Ramos (cell line): ENCODE measurements around the gene RABGAP1.

Experiments used
- in situ Hi-C: fragments of 300-500 bp; cut with MboI; formaldehyde crosslinking; loops from one replicate; pipeline ENCODE4 v1.14.3; 2022; ENCODE audit warnings: low sequenced_read_pairs; ENCODE audit not compliant: unreplicated experiment

RABGAP1 gene

DNA sequence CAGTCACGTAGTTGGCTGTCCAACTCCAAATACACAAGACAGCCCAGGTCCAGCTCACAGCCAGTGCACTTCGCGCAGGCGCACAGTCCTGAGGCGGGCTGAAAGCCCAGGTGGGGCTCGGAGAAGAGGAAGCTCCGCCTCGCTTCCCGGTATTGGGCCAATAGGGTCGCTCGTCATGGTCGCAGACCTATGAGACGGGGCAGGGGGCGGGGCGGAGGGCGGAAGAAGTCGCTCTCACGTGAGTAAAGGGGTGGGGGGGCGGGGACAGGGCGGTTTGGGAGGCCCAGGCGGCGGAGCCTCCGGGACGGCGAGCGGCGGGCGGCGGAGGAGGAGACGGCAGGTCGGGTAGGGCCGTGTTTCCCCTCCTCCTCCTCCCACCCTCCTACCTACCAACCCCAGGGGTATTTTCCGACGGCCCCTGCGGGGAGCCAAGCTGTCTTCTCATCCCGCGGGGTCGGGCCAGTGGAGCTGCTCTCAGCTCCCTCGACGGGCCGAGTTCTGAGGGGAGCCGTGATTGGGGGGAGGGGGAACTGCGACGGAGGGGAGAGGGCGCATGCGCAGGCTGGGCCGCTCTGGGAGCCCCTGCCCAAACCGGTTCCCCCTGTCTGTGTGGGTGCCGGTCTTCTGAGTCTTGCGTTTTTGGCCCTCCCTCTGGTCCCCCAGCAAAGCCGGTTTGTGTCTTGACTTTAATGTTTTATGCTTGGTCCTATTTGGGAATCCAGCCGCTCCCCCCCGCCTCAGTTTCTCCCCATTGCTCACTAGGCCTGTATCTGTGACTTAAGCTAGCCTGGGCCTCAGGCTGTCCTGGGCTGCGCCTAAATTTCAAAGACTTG, at the start of gene RABGAP1:
Gene RABGAP1, plus strand, starts transcription at position 272 of the 833 bp plus-strand sequence. CDS start 16,040 bp downstream, outside the sequence.
- in situ Hi-C loops: no loop called here

DNA sequence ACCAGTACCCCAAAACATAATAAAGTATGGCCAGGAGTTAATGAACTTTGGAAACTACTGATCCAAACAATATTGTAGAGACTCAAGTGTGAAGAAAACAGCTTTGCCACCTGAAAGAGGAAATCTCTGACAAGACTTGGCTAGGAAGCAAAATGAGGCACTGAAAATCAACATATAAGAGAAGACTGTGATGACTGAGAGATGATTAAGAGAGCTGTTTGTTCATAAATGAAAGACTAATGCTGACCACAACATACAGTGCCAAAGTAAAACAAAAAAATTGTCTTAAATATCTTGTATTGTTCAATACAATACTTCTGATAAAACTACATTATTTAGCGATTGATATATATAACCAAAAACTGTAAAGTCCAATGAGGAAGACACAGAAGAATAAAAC, 42.9 kb upstream of the RABGAP1 start:
- in situ Hi-C loops: no loop called here

DNA sequence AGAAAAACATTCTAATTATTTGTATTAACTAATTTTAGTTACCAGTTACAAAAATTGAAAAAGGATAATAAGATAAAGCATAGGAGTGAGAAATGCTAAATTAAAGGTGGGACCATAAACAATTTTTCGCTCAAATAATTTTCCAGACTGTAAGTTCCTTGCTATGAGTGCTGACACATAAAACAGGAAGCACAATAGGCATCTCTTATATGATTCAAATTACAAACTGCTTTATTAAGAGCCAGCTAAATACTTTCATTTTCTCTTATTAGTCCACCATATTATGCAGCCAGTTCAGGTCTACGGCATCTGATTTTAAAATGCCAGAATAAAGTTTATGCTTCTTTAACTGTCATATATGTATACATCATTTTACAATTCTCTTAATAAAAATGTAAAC, 40.0 kb upstream of the RABGAP1 start:
- in situ Hi-C loops: loop anchor here (25.0 kb wide), 1 partner anchor 437 kb away; no protein-coding TSS in a partner anchor

DNA sequence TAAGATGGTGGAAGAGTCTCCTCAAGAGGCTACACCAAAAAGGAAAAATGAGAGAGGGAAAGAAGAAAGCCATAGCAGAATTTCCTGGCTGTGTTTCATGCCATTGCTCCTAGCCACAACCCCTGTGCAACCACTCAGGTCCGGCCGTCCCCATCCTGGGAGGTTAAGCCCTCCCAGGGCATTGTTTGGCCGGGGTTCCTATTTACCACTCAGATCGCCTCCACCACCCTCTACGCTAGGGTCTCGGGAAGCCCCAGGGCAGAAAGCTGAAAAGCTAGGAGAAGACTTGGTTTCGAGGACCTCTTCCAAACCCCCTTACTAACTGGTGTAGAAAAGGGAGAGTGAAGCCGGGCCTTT, 36.4 kb upstream of the RABGAP1 start:
- in situ Hi-C loops: loop anchor here (25.0 kb wide), 1 partner anchor 433 kb away; no protein-coding TSS in a partner anchor

DNA sequence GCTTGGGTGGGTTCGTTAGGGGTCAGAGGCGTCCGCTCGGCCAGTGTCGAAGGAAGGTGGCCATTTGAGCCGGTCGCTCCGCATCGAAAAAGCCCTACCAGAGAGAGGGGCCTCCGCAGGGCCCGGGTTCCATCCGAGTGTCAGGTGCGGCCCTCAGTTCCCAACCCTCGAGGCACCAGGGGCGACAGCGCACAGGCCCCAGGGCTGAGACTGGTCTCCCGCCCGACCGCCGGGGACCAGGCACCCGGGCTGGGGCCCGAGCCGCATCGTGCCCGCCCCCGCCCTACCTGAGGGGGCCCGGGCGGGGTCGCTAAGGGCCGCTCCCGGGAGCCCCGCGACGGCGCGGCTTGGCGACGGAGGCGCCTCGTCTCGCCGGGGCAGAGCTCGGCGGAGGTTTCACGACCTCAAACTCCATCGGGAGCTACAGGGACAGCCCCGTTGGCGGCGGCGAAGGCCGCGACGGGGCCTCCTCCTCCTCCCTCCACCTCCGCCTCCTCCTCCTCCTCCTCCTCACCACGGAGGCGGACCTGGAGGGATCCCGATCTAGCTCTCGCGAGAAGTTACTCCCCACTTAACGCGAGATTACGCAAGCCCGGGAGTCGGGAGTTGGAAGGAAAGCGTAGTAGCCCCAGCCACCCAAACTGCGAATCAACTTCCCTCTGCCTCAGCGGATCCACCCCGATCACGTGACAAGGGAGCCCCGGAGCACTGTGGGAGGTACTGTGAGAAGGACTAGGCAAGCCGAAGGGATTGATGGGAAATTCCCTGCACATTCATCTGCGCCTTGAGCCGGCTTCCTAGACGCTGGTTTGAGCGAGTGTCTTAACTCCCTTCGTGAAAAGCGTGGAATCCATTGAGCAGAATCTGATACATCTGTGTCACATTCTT, 35.8 kb upstream of the RABGAP1 start, which contains the start of gene RC3H2:
Gene RC3H2, minus strand, starts transcription at position 537 of the 888 bp plus-strand sequence. CDS start 7,850 bp downstream, outside the sequence.
- in situ Hi-C loops: loop anchor here (25.0 kb wide), 1 partner anchor 432 kb away; no protein-coding TSS in a partner anchor

DNA sequence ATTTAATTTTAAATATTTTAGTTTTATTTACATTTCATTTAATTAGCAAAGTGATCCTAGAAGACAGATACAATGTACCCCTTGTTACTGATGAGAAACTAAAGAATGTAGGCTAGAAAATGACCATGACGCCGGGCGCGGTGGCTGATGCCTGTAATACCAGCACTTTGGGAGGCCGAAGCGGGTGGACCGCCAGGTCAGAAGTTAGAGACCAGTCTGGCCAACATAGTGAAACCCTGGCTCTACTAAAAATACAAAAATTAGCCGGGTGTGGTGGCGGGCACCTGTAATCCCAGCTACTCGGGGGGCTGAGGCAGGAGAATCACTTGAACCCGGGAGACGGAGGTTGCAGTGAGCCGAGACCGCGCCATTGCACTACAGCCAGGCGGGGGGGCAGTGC, 34.7 kb upstream of the RABGAP1 start:
- in situ Hi-C loops: loop anchor here (25.0 kb wide), 1 partner anchor 431 kb away; no protein-coding TSS in a partner anchor

DNA sequence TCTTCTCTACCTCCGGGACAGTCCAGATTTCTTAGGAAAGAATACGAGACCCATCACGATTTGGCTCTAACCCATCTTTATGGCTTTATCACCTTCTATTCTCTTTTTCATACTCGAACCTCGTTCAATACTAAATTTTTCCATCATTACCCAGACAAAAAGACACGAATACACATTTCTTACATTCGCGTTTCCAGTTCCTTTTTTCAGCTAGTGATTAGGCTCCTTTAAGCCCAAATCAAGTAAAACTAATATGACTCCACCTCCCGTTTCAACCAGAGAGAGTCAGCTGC, 28.2 kb upstream of the RABGAP1 start:
- in situ Hi-C loops: loop anchor here (25.0 kb wide), 1 partner anchor 425 kb away; no protein-coding TSS in a partner anchor

DNA sequence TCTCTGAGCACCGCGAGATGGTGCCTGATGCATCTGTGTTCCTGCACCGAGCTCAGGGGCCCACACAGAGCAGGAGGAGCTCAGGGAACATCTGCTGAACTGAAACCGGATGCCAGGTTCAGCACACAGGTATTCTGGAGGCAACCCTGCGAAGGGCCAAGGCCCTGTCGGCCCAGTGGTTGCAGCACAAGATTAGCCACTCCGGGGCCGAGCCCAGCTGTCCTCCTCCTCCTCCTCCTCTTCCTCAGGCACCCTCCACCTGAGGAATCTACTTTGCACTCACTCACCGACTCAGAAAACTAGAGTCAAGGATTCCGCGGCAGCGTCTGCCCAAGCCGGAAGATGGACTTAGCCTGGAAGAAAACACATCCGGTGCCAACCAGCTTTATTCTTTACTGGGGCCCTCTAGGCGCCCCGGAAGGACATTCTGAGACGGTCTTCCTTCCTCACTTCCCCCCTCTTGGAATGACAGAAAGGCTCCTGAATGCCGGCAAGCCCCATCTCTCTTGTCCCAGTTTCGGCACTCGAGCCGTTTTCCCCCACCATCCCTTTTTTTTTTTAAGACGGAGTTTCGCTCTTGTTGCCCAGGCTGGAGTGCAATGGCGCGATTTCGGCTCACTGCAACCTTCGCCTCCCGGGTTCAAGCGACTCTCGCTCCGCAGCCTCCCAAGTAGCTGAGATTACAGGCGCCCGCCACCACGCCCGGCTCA, 27.7 kb upstream of the RABGAP1 start, which contains the start of gene ZBTB6:
Gene ZBTB6, minus strand, starts transcription at position 360 of the 710 bp plus-strand sequence. CDS start 1,251 bp downstream, outside the sequence.
- in situ Hi-C loops: loop anchor here (25.0 kb wide), 1 partner anchor 424 kb away; no protein-coding TSS in a partner anchor

DNA sequence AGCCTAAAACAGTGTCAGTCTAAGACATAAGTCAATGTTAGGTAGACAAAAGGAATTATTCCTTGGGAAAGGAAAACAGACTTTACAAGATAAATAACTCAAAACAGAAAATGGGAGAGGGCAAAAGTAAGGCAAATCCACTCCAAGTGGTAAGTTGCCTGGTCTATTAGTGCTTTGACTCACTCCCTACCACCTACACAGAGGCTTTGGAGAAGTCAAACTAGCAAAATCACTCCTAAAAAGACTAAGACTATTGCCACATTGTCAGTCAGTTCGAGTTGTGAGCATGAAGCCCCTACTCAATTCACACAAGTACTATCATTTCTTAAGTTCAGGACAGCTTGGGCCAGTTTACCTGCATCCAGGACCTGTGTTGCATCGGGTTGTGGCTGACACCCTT, 22.5 kb upstream of the RABGAP1 start:
- in situ Hi-C loops: loop anchor here (25.0 kb wide), 1 partner anchor 419 kb away; no protein-coding TSS in a partner anchor

DNA sequence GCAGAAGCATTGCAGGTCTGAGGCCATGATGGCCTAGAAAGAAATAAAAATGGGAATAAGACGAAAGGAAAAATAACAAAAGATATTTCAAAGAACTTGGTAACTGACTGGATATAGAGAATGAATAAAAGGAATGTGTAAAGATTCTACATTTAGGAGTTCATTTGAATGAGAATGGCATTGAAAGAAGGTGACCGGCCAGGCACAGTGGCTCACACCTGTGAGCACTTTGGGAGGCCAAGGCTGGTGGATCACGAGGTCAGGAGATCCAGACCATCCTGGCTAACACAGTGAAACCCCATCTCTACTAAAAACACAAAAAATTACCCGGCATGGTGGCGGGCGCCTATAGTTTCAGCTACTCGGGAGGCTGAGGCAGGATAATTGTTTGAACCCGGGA, 18.1 kb upstream of the RABGAP1 start:
- in situ Hi-C loops: loop anchor here (25.0 kb wide), 1 partner anchor 415 kb away; no protein-coding TSS in a partner anchor

DNA sequence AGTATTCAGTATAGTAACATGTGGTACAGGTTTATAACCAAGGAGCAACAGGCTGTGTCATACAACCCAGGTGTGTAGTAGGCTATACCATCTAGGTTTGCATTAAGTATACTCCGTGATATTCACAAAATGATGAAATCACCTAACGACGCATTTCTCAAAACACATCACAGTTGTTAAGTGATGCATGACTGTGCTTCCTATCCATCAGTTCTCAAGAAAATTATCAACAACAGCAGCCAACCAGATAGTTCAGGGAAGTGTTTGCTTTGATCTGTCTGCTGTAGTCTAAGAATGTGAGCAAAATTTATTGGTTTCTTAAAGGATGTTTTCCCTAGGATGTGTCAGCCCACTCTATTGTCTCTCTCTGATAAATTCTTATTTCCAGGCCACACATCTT, 16.9 kb upstream of the RABGAP1 start:
- in situ Hi-C loops: loop anchor here (25.0 kb wide), 1 partner anchor 413 kb away; no protein-coding TSS in a partner anchor

DNA sequence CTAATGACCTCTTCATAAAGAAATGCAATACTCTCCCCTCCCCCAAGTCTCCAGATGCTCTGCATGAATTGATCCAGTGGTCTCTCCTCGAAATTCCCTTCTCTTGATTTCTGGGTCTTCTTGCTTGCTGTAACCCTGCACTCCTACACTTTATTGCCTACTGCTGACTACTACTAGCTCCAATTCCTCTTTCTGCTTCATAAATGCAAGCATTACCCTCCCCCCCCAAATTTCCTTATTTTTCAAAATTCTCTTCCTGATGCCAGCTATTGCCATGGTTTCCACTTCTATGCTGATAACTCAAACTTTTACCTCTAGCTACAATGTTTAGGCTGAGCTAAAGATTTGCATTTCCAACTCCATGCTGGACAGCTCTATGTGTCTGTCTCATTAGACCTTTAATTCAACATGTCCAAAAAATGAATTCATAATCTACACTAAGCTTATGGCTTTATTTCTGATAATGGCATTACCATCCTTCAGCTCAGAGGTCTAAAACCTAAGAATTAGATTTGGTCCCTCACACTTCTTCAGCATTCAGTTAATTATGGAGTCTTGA, 10.9 kb upstream of the RABGAP1 start:
- in situ Hi-C loops: no loop called here

DNA sequence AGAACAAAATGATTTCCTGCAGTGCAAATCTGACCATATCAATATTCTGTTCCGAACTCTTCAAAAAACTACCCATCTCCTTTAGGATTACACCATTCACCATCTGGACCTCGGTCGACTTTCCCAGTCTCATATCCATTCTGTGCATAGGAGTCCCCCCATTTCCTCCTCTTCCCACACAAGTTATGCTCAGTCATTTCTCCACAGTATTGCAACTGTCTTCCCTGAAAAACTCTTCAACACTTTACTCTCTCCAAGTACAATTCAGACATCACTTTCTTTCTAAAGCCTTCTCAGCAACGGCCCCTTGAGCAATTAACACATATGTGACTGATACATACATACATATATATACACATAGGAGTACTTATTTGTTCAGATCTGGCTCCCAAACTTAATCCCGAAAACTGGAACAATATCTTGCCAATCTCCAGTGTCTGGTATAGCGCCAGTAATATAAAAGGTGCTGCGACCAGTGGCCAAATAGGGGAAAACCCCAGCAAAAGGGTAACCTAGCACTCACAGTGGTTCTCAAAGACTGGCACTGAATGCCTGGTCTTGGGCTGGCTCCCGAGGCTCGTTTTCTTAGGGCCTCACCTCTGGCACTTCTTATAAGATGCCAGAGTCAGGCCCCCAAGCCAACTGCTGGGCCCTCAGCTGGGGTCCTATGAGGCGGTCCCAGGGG, 10.1 kb upstream of the RABGAP1 start:
- in situ Hi-C loops: no loop called here

DNA sequence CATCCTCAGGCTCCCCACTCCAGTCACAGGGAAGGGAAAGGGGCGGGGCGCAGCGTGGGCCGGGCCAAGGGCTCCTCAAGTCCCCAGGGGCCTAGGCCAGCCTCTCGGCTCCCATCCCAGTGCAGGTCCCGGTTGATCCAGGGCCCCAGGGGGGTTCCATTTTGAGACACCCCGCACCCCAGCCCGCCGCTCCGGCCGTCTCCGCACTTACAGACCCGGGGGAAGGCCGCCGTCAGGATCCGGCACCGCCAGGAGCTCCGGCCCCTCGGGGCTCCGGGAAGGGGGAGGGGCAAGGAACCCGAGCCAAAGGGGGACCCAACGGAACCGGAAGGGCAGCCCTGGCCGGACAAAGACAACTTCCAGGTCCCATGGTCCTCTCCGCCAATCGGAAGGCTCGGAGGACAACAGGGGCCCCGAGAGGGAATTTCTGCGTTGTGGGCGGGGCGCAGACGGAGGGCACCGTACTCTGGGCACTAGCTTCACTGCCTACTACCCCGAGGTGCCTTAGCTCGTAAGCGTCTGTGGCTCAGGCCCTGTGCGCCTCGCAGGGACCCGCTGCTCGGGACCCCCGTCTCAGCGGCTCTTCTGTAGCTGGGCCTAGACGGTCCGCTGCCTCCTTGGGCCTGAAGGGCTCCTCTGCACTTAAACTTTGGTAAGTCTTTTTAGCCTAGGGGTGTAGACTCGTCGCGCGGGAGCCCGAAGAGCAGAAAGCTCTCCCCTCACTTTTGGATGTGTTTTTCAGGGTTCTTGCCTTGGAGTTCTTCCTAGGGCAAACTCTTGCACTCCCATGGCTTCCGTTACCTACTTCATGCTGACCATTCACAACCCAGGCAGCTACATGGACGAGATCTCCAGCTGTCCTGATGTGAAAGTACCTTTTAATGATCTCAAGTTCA, 9.3 kb upstream of the RABGAP1 start, which contains the start of gene ZBTB26:
Gene ZBTB26, minus strand, starts transcription at position 287 of the 896 bp plus-strand sequence. CDS start 11,578 bp downstream, outside the sequence.
- in situ Hi-C loops: no loop called here

DNA sequence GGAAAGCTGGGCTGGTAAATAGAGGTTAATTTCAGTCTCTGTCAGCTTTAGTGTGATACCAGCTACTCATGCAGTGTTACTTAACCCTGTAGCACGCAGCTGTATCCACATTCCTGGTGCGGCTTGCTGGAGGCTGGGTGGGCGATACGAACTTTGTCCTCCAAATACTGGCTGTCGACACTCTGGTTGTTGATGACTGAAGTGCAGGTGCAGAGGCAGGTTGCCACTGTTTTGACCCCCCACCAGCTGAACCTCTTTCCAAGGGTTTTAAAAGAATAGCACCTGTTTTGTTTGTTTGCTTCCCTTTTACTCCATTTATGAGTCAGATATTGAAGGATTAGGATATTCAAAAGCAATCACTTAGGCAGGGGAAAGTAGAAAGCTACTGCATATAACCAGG, 4.4 kb upstream of the RABGAP1 start:
- in situ Hi-C loops: no loop called here

DNA sequence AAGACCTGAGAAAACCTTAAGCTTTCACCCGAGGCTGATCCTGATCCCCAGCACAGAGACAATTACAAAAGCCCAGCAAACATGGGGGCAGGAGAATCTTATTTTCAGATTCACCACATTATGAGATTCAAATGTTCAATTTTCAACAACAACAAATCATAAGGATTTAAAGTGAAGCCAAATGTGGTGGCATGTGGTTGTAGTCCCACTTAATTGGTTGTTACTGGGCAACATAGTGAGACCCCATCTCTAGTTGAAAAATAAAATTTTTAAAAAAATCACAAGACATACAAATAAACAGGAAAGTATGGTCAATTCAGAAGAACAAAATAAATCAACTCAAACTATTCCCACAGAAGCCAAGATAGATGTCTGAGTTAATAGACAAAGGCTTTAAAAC, 3.9 kb upstream of the RABGAP1 start:
- in situ Hi-C loops: no loop called here

DNA sequence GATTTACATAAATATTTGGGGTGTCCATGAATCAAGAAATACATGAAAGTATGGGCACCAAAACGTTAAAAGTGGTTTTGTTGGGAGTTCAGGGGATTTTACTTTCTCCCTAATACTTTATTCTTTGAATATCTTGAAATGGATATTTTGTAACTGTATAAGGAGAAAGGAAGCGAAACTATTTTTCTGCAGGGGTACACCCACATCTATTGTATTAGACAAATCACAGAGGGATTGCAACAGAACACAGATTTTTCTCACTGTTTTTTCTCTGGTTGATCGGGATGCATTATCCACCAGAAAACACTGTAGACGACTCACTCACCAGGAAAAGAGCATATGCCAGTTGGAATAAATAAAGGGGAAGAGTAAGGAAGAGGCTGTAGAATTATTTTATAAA, 1.2 kb upstream of the RABGAP1 start:
- in situ Hi-C loops: no loop called here

DNA sequence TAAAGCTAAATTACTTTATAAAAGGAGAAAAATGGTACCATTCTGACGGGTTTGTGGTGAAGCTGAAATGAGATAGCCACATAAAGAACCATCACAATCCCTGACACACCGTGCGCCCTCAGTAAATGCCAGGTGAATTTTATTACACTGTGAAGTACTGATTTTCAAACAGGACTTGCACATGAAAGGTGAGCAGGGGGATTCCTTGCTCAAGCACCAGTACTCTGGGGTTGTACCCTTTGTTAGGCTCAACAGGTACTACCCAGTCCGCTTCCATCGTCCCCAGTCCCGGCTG, 419 bp upstream of the RABGAP1 start:
- in situ Hi-C loops: no loop called here
